ENCODE results near the gene RNASEH2C.

The RNASEH2C gene

GRCh38 chr11:65680192-65680743 is 40.3 kb downstream of the RNASEH2C start:
- no peak for DNase-seq

- no peak for DNase-seq
These were observed 47.6 kb downstream of the RNASEH2C start for GRCh38 chr11:65672982-65673381.

- no peak for DNase-seq
These were observed 48.3 kb downstream of the RNASEH2C start for GRCh38 chr11:65672180-65672860.

All from femur (tissue), 1 donor.